ENCODE measurements around the gene USP9Y. TPM values are rescaled to one million over a fixed set of nuclear protein-coding genes. Genes with fewer than 3 reads are reported as not detected.

The USP9Y gene
- total RNA-seq, 4 donors from 2014 or later, result 6.8 to 11.1 TPM; not detected in 2

GRCh38 chrY:12793999-12794398 lies 93.0 kb downstream of the USP9Y start:
- Histone ChIP-seq H3K36me3 (no peaks in the 10 kb centered on the region), H3K27me3 (no peaks in the 10 kb centered on the region), H3K27ac (no peak overlapping the region), H3K4me3 (no peak overlapping the region), H3K4me1 (no peaks in the 10 kb centered on the region), H3K9me3 (no peaks in the 10 kb centered on the region)
- TF ChIP-seq, protein P1, sequence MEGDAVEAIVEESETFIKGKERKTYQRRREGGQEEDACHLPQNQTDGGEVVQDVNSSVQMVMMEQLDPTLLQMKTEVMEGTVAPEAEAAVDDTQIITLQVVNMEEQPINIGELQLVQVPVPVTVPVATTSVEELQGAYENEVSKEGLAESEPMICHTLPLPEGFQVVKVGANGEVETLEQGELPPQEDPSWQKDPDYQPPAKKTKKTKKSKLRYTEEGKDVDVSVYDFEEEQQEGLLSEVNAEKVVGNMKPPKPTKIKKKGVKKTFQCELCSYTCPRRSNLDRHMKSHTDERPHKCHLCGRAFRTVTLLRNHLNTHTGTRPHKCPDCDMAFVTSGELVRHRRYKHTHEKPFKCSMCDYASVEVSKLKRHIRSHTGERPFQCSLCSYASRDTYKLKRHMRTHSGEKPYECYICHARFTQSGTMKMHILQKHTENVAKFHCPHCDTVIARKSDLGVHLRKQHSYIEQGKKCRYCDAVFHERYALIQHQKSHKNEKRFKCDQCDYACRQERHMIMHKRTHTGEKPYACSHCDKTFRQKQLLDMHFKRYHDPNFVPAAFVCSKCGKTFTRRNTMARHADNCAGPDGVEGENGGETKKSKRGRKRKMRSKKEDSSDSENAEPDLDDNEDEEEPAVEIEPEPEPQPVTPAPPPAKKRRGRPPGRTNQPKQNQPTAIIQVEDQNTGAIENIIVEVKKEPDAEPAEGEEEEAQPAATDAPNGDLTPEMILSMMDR (IDR thresholded peaks at IDR 0.05), result no peak
- TF ChIP-seq POLR2A (IDR thresholded peaks at IDR 0.05), result no peak
- DNase-seq, result no peak

- Histone ChIP-seq H3K36me3 (no peaks in the 10 kb centered on the region), H3K27ac (no peak overlapping the region), H3K4me1 (no peaks in the 10 kb centered on the region), H3K27me3 (no peaks in the 10 kb centered on the region), H3K9me3 (no peaks in the 10 kb centered on the region), H3K4me3 (no peak overlapping the region)
- TF ChIP-seq, protein P1 (IDR thresholded peaks at IDR 0.05), result no peak
- no peak for TF ChIP-seq POLR2A (IDR thresholded peaks at IDR 0.05)
- DNase-seq, result no peak
Observed at GRCh38 chrY:12808046-12808445, 107.0 kb downstream of the USP9Y start.

DNA sequence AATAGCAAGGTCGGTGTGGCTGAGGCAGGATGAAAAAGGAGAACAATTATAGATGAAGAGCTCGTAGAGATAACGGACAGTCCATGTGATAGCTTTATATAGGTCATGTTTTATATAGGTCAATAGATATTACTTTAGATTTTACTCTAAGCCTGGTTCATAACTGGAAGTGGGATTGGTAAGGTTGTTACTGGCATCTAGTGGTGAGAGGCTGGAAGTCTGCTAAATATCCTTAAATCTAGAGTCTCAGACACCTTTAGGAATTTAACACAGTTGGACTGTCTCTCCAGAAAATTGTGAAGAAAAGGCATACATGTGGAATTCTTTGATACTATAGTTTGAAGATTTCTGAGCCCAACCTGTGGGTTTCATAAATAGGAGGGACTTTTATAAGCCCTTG lies 108.0 kb downstream of the USP9Y start:
- Histone ChIP-seq H3K27me3 (no peaks in the 10 kb centered on the region), H3K36me3 (peaks cover 0 to 3% (median 0%) of the 10 kb centered on the region in 3 donors), H3K9me3 (no peaks in the 10 kb centered on the region), H3K4me3 (no peak overlapping the region), H3K27ac (no peak overlapping the region), H3K4me1 (no peaks in the 10 kb centered on the region)
- DNase-seq, result no peak
- no peak for TF ChIP-seq POLR2A (IDR thresholded peaks at IDR 0.05)
- TF ChIP-seq, protein P1 (IDR thresholded peaks at IDR 0.05), result peak in 1 of 6 experiments; percentile 27

DNA sequence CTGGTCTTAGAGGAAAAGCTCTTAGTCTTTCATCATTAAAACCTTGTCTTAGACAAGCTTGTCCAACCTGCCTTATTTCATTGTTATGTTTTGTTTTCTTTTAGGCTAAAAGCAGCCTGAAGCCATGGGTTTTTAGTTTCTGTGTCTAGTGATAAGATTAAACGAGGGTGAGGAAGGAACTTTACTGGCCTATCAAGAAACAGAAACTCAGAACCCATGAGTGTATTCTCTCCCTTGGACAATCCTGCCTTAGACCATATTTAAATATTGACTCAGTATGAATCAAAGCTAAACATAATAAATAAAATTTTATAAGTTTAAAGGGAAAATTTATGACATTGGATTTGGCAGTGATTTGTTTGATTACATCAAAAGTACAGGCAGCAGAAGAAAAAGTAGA lies 122.4 kb downstream of the USP9Y start:
- DNase-seq, result no peak
- Histone ChIP-seq H3K27ac (no peak overlapping the region), H3K4me3 (no peak overlapping the region), H3K9me3 (no peaks in the 10 kb centered on the region), H3K27me3 (no peaks in the 10 kb centered on the region), H3K36me3 (no peaks in the 10 kb centered on the region), H3K4me1 (no peaks in the 10 kb centered on the region)
- no peak for TF ChIP-seq POLR2A (IDR thresholded peaks at IDR 0.05)
- TF ChIP-seq, protein P1 (IDR thresholded peaks at IDR 0.05), result no peak

DNA sequence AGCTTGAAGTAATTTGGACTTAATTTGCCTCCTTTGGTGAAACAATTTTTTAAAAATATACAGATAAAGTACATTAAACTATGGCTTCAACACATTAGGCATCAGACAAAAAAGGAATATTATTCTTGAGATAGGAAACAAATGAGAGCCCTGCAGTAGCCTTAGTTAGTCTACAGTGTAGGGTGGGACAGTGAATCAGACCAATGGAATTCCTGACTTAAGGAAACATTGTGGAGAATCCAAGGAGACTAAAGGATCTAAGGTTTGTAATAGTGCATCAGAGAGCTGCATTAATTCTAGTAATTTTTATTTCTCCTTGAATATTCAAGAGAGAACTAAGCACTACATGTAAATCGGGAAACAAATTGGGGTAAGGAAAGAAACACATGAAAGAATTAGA lies 125.8 kb downstream of the USP9Y start:
- DNase-seq, result no peak
- no peaks in the 10 kb centered on the region for H3K27me3 ChIP-seq
- H3K36me3 ChIP-seq, result no peaks in the 10 kb centered on the region
- H3K4me3 ChIP-seq, result no peak overlapping the region
- TF ChIP-seq POLR2A (IDR thresholded peaks at IDR 0.05), result no peak
- H3K27ac ChIP-seq, result no peak overlapping the region
- no peaks in the 10 kb centered on the region for H3K4me1 ChIP-seq
- H3K9me3 ChIP-seq, result no peaks in the 10 kb centered on the region

DNA sequence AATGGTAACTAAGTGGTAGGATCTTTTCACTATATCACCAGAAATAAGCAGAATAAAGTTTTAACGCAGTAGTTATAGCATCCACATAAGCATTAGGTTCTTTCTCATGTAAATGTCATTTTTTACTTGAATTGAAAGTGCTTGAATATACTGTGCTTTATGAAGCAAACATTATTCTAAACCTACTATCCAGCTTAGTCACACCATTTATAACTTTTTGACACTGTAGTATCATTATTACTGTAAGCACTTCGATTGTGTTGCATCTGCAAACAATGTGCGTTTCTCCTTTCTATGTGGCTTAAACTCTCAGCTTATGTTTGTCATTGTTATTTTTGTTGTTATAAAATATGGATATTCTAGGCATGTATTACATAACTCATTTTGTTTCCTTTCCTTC lies 132.3 kb downstream of the USP9Y start:
- Histone ChIP-seq H3K9me3 (no peaks in the 10 kb centered on the region), H3K4me1 (no peaks in the 10 kb centered on the region), H3K36me3 (no peaks in the 10 kb centered on the region), H3K27me3 (no peaks in the 10 kb centered on the region), H3K27ac (no peak overlapping the region), H3K4me3 (no peak overlapping the region)
- TF ChIP-seq, protein P1 (IDR thresholded peaks at IDR 0.05), result no peak
- TF ChIP-seq POLR2A (IDR thresholded peaks at IDR 0.05), result no peak
- DNase-seq, result no peak

All from Peyer's patch (tissue), 4 donors.